Measurements from ENCODE around the gene DNMBP.
"Not testable (repeated sequence)": the region's sequence is repeated elsewhere in the genome, so short reads cannot be mapped to it uniquely, and the experiment has no call there.

DNMBP gene

GRCh38 chr10:99844433-99844955 lies 165.3 kb downstream of the DNMBP start:
- no peak overlapping the region for H3K27ac ChIP-seq

DNA sequence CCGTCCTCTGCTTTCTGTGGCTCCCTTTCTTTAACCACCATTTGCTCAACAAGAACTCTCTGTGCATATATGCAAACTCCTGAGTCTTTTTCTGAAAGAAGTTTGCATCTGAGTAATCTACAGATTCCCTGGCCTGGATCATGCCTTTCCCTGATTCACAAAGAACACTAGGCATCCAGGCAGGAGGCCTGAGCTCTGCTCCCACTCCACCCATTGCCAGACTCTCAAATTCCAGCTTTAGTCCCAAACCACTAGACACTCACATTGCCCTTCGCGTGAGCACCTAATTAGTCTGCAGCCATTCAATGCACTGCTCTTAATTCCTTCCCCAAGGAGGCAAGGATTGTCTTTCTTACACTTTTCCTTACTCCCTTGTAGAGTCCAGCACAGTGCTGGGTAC lies 166.4 kb downstream of the DNMBP start:
- Histone ChIP-seq H3K36me3 (no peaks in the 10 kb centered on the region), H3K4me3 (no peak overlapping the region), H3K4me1 (peaks cover 0 to 7% (median 4%) of the 10 kb centered on the region in 4 donors), H3K9me3 (no peaks in the 10 kb centered on the region), H3K27me3 (no peaks in the 10 kb centered on the region), H3K27ac (no peak overlapping the region)
- DNase-seq = no peak
- intact Hi-C loops (cut with DNase I; ENCODE audit: low total_unique reads) = no loop called here
- no peak for TF ChIP-seq CTCF (IDR thresholded peaks at IDR 0.05)

More at GRCh38 chr10:99844433-99844955, 165.3 kb downstream of the DNMBP start:
- H3K4me1 ChIP-seq = peaks cover 0 to 7% (median 4%) of the 10 kb centered on the region in 4 donors
- no peaks in the 10 kb centered on the region for H3K36me3 ChIP-seq
- TF ChIP-seq CTCF (IDR thresholded peaks at IDR 0.05) = no peak
- intact Hi-C loops (cut with DNase I; ENCODE audit: low total_unique reads) = no loop called here
- H3K4me3 ChIP-seq = no peak overlapping the region
- no peaks in the 10 kb centered on the region for H3K27me3 ChIP-seq
- DNase-seq = no peak
- H3K9me3 ChIP-seq = no peaks in the 10 kb centered on the region

GRCh38 chr10:99841746-99842145 lies 168.0 kb downstream of the DNMBP start:
- H3K27me3 ChIP-seq = no peaks in the 10 kb centered on the region
- no peaks in the 10 kb centered on the region for H3K36me3 ChIP-seq
- no peak overlapping the region for H3K4me3 ChIP-seq
- DNase-seq = no peak
- intact Hi-C loops (cut with DNase I; ENCODE audit: low total_unique reads) = no loop called here
- H3K27ac ChIP-seq = no peak overlapping the region
- no peak for TF ChIP-seq CTCF (IDR thresholded peaks at IDR 0.05)
- no peaks in the 10 kb centered on the region for H3K9me3 ChIP-seq
- H3K4me1 ChIP-seq = peaks cover 0 to 7% (median 4%) of the 10 kb centered on the region in 4 donors

DNA sequence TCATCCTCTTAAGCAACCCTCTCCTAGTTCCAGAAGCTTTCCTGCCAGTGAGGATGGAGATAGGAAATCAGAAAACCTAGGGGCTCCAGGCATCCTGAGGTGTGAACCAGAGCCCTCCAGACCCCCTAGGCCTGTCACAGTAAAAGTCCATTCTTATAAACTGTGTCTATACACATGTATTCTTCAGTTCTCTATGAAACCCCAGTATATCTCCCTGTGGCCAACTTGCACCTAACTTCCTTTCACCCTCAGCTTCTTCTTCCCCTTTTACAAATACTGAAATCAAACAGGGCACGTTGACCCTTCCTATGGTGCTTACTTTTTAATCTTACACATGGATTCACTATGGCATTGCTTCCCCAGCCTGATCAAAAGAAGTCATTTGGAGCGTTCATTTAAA lies 168.9 kb downstream of the DNMBP start:
- DNase-seq = not testable (repeated sequence)

DNA sequence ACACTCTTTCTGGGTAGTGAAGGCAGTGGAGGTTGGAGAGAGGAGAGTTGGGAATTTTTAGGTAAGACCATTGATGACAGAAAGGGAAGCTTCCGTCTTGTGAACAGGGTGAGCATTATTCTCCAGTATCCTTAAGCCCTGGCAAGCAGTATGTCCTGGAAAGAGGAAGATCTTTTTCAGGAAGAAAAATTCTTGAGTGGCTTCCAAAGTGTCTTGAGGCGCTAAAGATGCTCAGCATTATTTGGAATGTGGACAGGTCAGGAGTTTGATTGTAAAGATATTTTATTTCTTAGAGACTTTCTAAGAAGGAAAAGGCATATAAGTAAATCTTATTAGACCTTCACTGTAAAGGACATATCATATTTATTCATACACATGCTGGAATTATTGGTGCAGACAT lies 173.0 kb downstream of the DNMBP start:
- no peak for TF ChIP-seq CTCF (IDR thresholded peaks at IDR 0.05)
- intact Hi-C loops (cut with DNase I; ENCODE audit: low total_unique reads) = no loop called here
- DNase-seq = no peak
- Histone ChIP-seq H3K4me3 (no peak overlapping the region), H3K36me3 (no peaks in the 10 kb centered on the region), H3K9me3 (no peaks in the 10 kb centered on the region), H3K27ac (no peak overlapping the region), H3K4me1 (no peaks in the 10 kb centered on the region), H3K27me3 (no peaks in the 10 kb centered on the region)

More for the DNA sequence above, 168.9 kb downstream of the DNMBP start:
- H3K9me3 ChIP-seq; intact Hi-C loops (cut with DNase I; ENCODE audit: low total_unique reads); H3K36me3 ChIP-seq; H3K27ac ChIP-seq; H3K4me1 ChIP-seq; H3K27me3 ChIP-seq; H3K4me3 ChIP-seq: not testable (repeated sequence)

GRCh38 chr10:99835947-99836346 lies 173.8 kb downstream of the DNMBP start:
- Histone ChIP-seq H3K27me3 (no peaks in the 10 kb centered on the region), H3K4me3 (no peak overlapping the region), H3K36me3 (no peaks in the 10 kb centered on the region), H3K27ac (no peak overlapping the region), H3K4me1 (no peaks in the 10 kb centered on the region), H3K9me3 (no peaks in the 10 kb centered on the region)
- TF ChIP-seq CTCF (IDR thresholded peaks at IDR 0.05) = no peak
- intact Hi-C loops (cut with DNase I; ENCODE audit: low total_unique reads) = no loop called here
- DNase-seq = no peak
